ENCODE data around the gene SYVN1.

Gene SYVN1

DNA sequence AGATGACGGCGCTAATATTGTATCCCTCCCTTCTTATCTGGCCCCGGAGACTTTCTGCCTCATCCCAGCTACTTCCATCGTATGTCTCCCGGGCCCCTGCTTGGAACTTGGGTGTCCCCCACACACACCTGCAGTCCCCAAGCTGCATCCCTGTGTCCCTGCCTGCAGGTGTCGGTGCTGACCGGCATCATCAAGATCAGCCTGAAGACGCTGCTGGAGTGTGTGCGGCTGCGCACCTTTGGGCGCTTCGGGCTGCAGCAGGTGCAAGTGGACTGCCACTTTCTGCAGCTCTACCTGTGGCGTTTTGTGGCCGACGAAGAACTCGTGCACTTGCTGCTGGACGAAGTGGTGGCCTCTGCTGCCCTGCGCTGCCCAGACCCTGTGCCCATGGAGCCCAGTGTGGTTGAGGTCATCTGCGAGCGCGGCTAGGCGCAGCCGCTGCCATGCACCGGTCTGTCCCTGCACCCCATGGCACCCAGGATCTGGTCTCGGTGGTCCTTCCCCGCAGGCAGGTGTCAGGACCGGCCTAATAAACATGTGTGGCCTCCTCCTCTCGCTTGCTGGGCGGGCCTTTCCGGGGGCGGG lies 23.1 kb downstream of the SYVN1 start:
- no peak for DNase-seq

GRCh38 chr11:65110354-65110861 lies 23.9 kb downstream of the SYVN1 start:
- DNase-seq: peak; percentile 87

GRCh38 chr11:65109231-65110198 lies 24.8 kb downstream of the SYVN1 start:
- no peak for DNase-seq

- DNase-seq: no peak
Measured at GRCh38 chr11:65108469-65109123, 25.7 kb downstream of the SYVN1 start.

DNA sequence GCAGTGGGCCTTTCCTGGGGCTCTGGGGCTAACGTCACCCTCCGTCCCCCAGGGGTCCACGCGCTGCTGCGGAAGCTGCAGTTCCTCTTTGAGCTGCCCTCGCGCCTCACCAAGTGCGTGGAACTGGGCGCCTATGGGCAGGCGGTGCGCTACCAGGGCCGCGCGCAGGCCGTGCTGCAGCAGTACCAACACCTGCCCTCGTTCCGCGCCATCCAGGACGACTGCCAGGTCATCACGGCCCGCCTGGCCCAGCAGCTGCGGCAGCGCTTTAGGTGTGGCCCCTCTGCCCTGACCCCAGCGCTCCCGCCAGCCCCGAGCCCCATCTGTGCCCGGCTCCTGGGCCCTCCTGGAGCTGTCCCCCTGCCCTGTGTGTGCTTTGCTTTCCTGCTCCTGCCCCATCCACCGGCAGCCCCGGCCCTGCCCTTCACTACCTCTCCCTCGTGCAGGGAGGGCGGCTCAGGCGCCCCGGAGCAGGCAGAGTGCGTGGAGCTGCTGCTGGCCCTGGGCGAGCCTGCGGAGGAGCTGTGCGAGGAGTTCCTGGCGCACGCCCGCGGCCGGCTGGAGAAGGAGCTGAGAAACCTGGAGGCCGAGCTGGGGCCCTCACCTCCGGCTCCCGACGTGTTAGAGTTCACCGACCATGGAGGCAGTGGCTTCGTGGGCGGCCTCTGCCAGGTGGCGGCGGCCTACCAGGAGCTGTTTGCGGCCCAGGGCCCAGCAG lies 26.4 kb downstream of the SYVN1 start:
- no peak for DNase-seq

DNA sequence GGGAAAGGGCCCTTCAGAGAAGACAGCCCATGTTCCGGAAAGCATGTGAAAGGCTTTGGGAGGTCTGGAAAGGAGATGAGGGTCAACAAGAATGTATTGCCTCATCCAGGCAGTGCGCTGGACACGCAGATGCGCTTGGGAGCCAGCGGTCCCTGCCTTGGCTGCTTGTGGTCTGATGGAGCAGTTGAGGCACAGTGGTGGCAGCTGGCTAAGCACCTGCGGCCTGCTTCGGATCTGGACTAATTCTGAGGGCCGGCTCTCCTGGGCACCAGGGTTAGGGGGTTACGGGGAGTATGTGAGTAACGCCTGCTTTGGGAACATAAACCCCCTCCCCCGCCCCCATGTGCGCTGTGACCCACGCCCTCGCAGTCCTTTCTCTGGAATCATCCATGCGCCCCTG lies 27.2 kb downstream of the SYVN1 start:
- no peak for DNase-seq

DNA sequence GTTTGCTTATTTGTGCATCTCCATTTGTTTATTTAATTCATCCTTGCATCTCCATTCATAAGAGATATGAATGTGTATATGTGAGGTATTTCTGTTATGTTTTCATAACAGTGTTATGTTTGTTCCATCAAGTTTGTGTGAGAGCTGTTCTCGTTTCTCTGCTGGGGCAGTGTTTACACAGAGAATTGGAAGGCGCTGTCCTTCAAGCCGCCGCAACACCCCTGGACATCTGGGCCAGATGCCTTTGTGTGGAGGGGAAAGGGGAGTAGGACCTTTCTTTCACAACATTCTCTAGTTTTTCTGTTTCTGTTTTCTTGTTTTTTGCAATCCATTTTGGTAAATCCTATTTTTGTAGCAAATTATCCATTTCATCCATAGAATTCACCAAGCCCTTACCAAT lies 29.7 kb downstream of the SYVN1 start:
- DNase-seq: no peak

DNA sequence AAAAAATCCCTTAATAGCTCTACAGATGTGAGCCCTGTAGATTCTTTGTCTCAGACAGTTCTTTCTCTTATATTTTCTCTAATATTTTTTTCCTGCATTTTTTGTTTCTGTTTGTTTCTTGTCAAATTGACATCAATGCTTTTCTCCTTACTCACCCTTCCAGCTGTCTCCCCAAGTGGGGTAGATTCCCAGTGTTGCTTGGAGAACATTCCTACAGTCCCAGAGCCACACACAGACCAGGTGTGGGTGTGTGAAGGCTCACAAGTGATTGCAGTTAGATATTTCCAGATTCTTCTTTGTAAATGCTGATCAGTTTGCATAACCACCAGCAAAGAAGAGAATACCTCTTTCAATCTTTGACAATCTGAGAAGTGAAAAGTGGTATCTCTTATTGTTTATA lies 30.8 kb downstream of the SYVN1 start:
- DNase-seq: no peak

DNA sequence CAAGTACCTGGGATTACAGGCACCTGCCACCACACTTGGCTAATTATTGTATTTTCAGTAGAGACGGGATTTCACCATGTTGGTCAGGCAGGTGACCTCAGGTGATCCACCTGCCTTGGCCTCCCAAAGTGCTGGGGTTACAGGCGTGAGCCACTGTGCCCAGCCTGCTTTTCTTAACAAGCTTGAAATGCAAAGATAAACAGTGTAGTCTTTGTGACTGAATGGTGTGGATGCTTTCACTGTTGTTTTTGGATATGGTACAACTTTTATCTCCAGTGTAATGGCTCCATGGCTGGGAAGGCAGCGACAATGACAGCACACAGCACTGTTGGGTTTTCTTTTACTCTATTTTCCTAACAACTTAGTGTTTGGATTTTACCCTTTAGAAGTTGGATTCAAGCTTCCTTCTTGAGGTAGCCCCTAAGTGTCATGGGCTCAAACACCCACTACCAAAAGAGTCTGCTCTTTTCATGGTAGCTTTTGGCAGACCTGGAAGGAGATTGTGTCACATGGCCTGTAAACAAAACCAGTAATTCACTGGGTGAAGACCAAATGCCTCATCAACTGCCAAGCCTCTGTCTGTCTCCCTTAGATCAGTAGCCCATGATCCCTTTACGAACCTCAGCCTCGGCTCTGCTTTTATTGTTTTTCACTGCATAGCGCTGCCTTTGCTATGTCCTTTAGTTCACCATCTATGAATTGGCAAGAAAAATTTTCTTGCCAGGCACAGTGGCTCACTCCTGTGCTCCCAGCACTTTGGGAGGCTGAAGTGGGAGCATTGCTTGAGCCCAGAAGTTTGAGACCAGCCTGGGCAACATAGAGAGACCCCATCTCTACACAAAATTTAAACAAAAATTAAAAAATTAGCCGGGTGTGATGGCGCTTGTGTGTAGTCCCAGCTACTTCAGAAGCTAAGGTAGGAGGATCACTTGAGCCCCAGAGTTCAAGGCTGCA lies 31.9 kb downstream of the SYVN1 start:
- no peak for DNase-seq

DNA sequence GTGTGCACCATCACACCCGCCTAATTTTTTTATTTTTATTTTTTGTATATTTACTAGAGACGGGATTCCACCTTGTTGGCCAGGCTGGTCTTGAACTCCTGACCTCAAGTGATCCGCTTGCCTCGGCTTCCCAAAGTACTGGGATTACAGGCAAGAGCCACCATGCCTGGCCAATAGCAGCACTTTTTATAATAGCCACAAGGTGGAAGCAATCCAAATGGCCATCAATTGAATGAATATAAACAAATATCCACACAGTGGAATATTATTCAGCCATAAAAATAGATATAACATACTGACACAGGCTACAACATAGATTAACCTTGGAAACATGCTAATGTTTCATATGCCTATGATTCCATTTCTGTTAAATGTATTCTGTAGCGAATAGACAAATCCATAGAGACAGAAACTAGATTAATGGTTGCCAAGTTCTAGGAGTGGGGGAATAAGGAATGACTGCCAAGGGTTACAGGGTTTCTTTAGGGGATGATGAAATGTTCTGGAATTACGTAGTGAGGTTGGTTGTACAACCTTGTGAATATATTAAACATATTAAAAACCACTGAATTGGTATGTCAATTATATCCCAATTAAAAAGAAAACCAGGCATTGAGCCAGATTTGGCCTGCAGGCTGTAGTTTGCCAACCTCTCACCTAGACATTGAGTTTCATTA lies 33.5 kb downstream of the SYVN1 start:
- DNase-seq: no peak

DNA sequence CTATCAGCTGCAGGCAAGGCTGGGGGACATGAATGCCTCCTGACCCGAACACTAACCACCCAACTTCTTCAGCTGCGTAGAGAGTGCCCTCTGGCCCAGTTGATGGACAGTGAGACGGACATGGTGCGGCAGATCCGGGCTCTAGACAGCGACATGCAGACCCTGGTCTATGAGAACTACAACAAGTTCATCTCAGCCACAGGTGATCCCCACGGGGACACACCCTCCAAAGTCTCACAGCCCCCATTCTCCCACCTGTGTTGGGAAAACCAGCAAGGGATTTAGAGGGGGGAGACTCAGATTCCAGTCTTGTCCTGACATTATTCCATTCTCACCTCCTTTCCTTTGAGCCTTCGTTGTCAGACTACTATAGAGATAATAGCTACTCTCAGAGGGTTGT lies 37.4 kb downstream of the SYVN1 start:
- DNase-seq: no peak

DNA sequence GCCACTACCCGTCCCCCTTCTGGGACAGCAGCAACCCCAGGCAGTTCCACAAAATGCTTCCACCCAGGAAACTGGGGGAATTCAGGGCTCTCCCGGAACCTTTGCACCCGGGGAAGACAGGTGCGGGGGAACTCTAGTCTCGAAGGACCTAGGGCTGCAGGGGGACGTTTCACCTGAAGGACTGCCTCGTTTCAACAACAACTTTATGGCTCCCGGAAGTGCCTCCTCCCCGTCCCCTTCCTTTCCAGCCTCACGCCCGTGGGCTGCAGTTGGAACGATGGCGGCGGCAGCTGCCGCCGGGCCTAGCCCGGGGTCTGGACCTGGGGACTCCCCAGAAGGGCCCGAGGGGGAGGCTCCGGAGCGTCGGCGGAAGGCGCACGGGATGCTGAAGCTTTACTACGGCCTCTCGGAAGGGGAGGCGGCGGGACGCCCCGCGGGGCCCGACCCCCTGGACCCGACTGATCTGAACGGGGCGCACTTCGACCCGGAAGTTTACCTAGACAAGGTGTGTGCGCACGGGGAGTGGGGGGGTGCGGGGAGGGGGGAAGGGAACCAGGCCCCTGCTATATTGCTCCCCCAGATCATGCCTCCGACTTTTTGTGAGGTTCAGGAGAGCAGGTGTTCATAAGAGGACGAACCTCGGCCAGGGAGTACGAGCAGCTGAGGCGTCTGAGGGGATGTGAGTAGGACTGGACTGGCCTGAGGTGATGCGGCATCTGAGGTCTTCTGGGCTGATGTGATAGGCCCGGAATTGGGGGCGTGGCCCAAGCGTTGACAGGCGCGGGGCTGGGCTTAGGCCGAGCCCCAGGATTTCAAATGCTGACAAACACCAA lies 38.1 kb downstream of the SYVN1 start, which contains the start of gene VPS51:
TSS of gene VPS51 (plus strand) at position 241 of the 833 bp plus-strand sequence. CDS start at position 278, 37 bp downstream.
- peak; percentile 93 for DNase-seq

DNA sequence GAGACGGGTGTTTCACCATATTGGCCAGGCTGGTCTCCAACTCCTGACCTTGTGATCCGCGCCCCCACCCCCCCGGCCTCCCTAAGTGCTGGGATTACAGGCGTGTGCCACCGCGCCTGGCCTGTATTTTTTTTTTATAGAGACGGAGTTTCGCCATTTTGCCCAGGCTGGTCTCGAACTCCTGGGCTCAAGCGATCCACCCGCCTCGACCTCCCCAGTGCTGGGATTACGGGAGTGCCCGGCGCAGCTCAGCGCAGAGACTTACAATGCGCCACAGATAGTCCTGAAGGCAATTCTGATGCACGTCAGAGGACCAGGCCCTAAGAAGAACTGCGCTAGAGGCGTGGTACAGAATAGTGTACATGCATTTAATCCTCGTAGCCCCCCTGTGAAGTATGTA lies 38.9 kb downstream of the SYVN1 start:
- no peak for DNase-seq

- no peak for DNase-seq
Measured at GRCh38 chr11:65090628-65091027, 43.7 kb downstream of the SYVN1 start.

DNA sequence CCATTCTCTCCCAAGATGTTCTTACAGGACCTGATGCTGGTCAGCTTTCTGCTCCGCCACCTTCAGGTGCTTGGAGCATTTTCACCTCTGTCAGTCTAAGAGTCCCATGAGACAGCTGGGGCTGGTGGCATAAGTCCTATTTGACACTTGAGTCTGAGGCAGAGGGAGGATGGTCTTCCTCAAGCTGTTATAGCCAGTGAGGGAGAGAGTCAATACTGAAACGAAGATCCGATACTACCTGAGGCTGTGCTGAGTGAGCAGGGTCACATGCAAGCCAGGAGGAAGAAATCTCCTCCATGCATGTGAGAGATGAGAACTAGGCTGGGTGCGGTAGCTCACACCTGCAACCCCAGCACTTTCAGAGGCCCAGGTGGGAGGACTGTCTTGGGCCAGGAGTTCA lies 44.7 kb downstream of the SYVN1 start:
- no peak for DNase-seq

DNA sequence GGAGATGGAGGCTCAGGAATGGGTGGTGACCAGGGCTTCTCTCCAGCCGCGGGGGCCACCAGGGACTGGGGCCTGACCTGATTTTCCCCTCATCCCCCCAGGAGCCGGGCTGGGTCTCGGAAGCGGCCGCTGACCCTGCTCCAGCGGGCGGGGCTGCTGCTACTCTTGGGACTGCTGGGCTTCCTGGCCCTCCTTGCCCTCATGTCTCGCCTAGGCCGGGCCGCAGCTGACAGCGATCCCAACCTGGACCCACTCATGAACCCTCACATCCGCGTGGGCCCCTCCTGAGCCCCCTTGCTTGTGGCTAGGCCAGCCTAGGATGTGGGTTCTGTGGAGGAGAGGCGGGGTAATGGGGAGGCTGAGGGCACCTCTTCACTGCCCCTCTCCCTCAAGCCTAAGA lies 46.5 kb downstream of the SYVN1 start:
- DNase-seq: no peak

DNA sequence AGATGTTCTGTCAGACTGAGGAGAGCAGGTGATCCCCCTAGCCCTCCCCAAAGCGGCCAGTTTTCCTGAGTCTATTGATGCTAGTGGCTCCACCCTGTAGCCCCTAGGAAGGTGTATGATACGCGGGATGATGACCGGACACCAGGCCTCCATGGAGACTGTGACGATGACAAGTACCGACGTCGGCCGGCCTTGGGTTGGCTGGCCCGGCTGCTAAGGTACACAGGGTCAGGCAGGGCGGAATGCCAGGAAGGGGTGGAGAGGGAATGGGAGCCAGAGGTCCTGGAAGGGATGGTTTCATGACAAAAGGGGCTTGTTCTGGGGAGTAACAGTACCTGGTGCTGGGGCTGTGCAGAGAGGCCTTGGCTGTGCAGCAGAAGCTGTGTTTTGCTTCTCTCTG lies 47.1 kb downstream of the SYVN1 start:
- no peak for DNase-seq

GRCh38 chr11:65086809-65087208 lies 47.5 kb downstream of the SYVN1 start:
- DNase-seq: no peak

GRCh38 chr11:65085446-65085845 lies 48.9 kb downstream of the SYVN1 start:
- DNase-seq: no peak
